Endodermal cell (in vitro differentiated cells): ENCODE data around the gene PHYH. TPM values are rescaled to one million over a fixed set of nuclear protein-coding genes. Genes with fewer than 3 reads are reported as not detected.
"Not testable (repeated sequence)": the region's sequence is repeated elsewhere in the genome, so short reads cannot be mapped to it uniquely, and the experiment has no call there.

Experiments
- DNase-seq: peaks from one replicate; pipeline ENCODE4 v3.0.0-alpha.2; 2017
- H3K27ac ChIP-seq: 2 replicates; pipeline ENCODE4 v1.5.1; 2013; ENCODE audit warnings: mild to moderate bottlenecking, low read depth, low read length, moderate library complexity
- H3K27me3 ChIP-seq: 2 replicates; pipeline ENCODE4 v1.6.1; 2013; ENCODE audit warnings: mild to moderate bottlenecking, low read length, moderate library complexity; ENCODE audit not compliant: insufficient read depth, control insufficient read depth, poor library complexity, severe bottlenecking
- H3K36me3 ChIP-seq: 2 replicates; pipeline ENCODE4 v1.7.0; 2013; ENCODE audit warnings: mild to moderate bottlenecking, low read length, moderate library complexity; ENCODE audit not compliant: control insufficient read depth, insufficient read depth
- H3K4me1 ChIP-seq: one replicate; pipeline ENCODE4 v1.7.0; 2013; ENCODE audit warnings: low read length; ENCODE audit not compliant: control insufficient read depth, insufficient read depth
- H3K4me3 ChIP-seq: 2 replicates; pipeline ENCODE4 v1.5.1; 2013; ENCODE audit warnings: mild to moderate bottlenecking, low read length, moderate library complexity
- H3K9ac ChIP-seq: 2 replicates; pipeline ENCODE4 v1.6.1; 2013; ENCODE audit warnings: mild to moderate bottlenecking, low read length, moderate library complexity; ENCODE audit not compliant: poor library complexity, severe bottlenecking; ENCODE audit errors: extremely low read depth
- H3K9me3 ChIP-seq: 2 replicates; pipeline ENCODE4 v1.6.1; 2013; ENCODE audit warnings: mild to moderate bottlenecking, low read length, moderate library complexity; ENCODE audit not compliant: control insufficient read depth
- H3K27ac Mint-ChIP-seq: 2 replicates; pipeline ENCODE4 v1.8.0; 2020; ENCODE audit warnings: mixed read lengths
- H3K27me3 Mint-ChIP-seq: 2 replicates; pipeline ENCODE4 v1.8.0; 2021; ENCODE audit warnings: mild to moderate bottlenecking, mixed read lengths; ENCODE audit not compliant: insufficient read depth
- H3K36me3 Mint-ChIP-seq: 2 replicates; pipeline ENCODE4 v1.8.0; 2020; ENCODE audit warnings: low read depth, mixed read lengths
- H3K4me1 Mint-ChIP-seq: 2 replicates; pipeline ENCODE4 v1.8.0; 2020; ENCODE audit warnings: mixed read lengths
- H3K4me3 Mint-ChIP-seq: 2 replicates; pipeline ENCODE4 v1.8.0; 2020; ENCODE audit warnings: mild to moderate bottlenecking, moderate library complexity, mixed read lengths
- H3K9me3 Mint-ChIP-seq: 2 replicates; pipeline ENCODE4 v1.8.0; 2020; ENCODE audit warnings: mild to moderate bottlenecking, mixed read lengths
- CTCF ChIP-seq: fragments of 200-600 bp; sonication (generic); conservative IDR thresholded peaks from 2 replicates; pipeline ENCODE4 v1.5.0; 2021; ENCODE audit warnings: antibody characterized with exemption, mild to moderate bottlenecking
- WGBS, 2 experiments: methylation state at CpG; one replicate each; pipeline versions ENCODE4 v1.1.5 to v1.1.7; 2013; ENCODE audit warnings: missing lambda C conversion rate in 2 of 2, mixed read lengths in 1 of 2; ENCODE audit not compliant: insufficient coverage in 1 of 2, insufficient read length in 1 of 2; 5-methylcytosine and 5-hydroxymethylcytosine counted together
- total RNA-seq, 2 donors: library from RNA; stranded (reverse); fragmentation: NEBNext Ultra II Directional in 1 of 2; extraction: Animal tissue kit (Norgen Biotek cat#: 25700) in 1 of 2; gene quantifications; 2 replicates in 1 of 2; 3 replicates in 1 of 2; pipeline ENCODE4 v1.2.1, GENCODE V29; 2021

Gene PHYH
- total RNA-seq, 2 donors from 2014 or later: 17.2 to 37.9 TPM

GRCh38 chr10:13239923-13240322 lies 59.9 kb downstream of the PHYH start:
- no peak overlapping the region for H3K4me3 Mint-ChIP-seq
- no peak overlapping the region for H3K27ac Mint-ChIP-seq
- H3K4me1 ChIP-seq: no peaks in the 10 kb centered on the region
- no peak for DNase-seq
- TF ChIP-seq CTCF: no peak
- no peaks in the 10 kb centered on the region for H3K9me3 Mint-ChIP-seq
- no peaks in the 10 kb centered on the region for H3K36me3 Mint-ChIP-seq
- no peaks in the 10 kb centered on the region for H3K36me3 ChIP-seq
- H3K9ac ChIP-seq: no peak overlapping the region
- H3K27me3 Mint-ChIP-seq: no peaks in the 10 kb centered on the region
- no peaks in the 10 kb centered on the region for H3K27me3 ChIP-seq
- H3K27ac ChIP-seq: no peak overlapping the region
- no peaks in the 10 kb centered on the region for H3K4me1 Mint-ChIP-seq
- WGBS, 2 experiments: 91 to 98% methylated on average over 7 of the region's 7 CpGs
- no peak overlapping the region for H3K4me3 ChIP-seq
- H3K9me3 ChIP-seq: no peaks in the 10 kb centered on the region

- no peaks in the 10 kb centered on the region for H3K9me3 ChIP-seq
- no peak overlapping the region for H3K4me3 ChIP-seq
- no peak for DNase-seq
- no peaks in the 10 kb centered on the region for H3K36me3 ChIP-seq
- no peaks in the 10 kb centered on the region for H3K4me1 ChIP-seq
- H3K27ac ChIP-seq: no peak overlapping the region
- H3K27me3 Mint-ChIP-seq: no peaks in the 10 kb centered on the region
- H3K27me3 ChIP-seq: no peaks in the 10 kb centered on the region
- 93 to 95% methylated on average over 11 to 16 of the region's 16 CpGs for WGBS, 2 experiments
- peaks cover 2% of the 10 kb centered on the region for H3K4me1 Mint-ChIP-seq
- H3K9ac ChIP-seq: no peak overlapping the region
- H3K36me3 Mint-ChIP-seq: no peaks in the 10 kb centered on the region
- H3K27ac Mint-ChIP-seq: no peak overlapping the region
- H3K9me3 Mint-ChIP-seq: no peaks in the 10 kb centered on the region
- H3K4me3 Mint-ChIP-seq: no peak overlapping the region
- TF ChIP-seq CTCF: no peak
Measured at GRCh38 chr10:13238271-13239077, 61.4 kb downstream of the PHYH start.

- Histone ChIP-seq H3K4me1 (no peaks in the 10 kb centered on the region), H3K9me3 (no peaks in the 10 kb centered on the region), H3K27me3 (no peaks in the 10 kb centered on the region), H3K4me3 (no peak overlapping the region), H3K27ac (no peak overlapping the region), H3K36me3 (no peaks in the 10 kb centered on the region), H3K9ac (no peak overlapping the region)
- H3K27me3 Mint-ChIP-seq: no peaks in the 10 kb centered on the region
- no peak for TF ChIP-seq CTCF
- 89 to 97% methylated on average over 5 to 8 of the region's 8 CpGs for WGBS, 2 experiments
- no peak overlapping the region for H3K4me3 Mint-ChIP-seq
- peaks cover 2% of the 10 kb centered on the region for H3K4me1 Mint-ChIP-seq
- H3K27ac Mint-ChIP-seq: no peak overlapping the region
- H3K9me3 Mint-ChIP-seq: no peaks in the 10 kb centered on the region
- no peaks in the 10 kb centered on the region for H3K36me3 Mint-ChIP-seq
- DNase-seq: no peak
Measured at GRCh38 chr10:13236638-13237037, 63.2 kb downstream of the PHYH start.

GRCh38 chr10:13234736-13235135 lies 65.1 kb downstream of the PHYH start:
- not testable (repeated sequence) for H3K36me3 ChIP-seq, H3K27ac ChIP-seq, H3K27me3 Mint-ChIP-seq, H3K4me1 ChIP-seq, H3K9me3 ChIP-seq, H3K36me3 Mint-ChIP-seq, H3K4me3 Mint-ChIP-seq, H3K9ac ChIP-seq, H3K4me3 ChIP-seq, DNase-seq, H3K27ac Mint-ChIP-seq, H3K4me1 Mint-ChIP-seq, H3K27me3 ChIP-seq, H3K9me3 Mint-ChIP-seq
- WGBS, 2 experiments: 90 to 100% methylated on average over 1 to 13 of the region's 13 CpGs
